Measurements from ENCODE around the gene KCTD20.

GRCh38 chr6:36461646-36462045 is 18.8 kb downstream of the KCTD20 start:
- no peak for TF ChIP-seq ZNF660 (tag by site-specific recombination; IDR thresholded peaks at IDR 0.05)
- no peak for TF ChIP-seq ZNF423 (tag by site-specific recombination; IDR thresholded peaks at IDR 0.05)
- TF ChIP-seq CTCF (tag by site-specific recombination; IDR thresholded peaks at IDR 0.05), result no peak
- no peak for TF ChIP-seq YY1 (tag by site-specific recombination; IDR thresholded peaks at IDR 0.05)
- no peak for TF ChIP-seq MZF1 (tag by site-specific recombination; IDR thresholded peaks at IDR 0.05; ENCODE audit: borderline replicate concordance)
